CD4-positive, alpha-beta T cell treated with Interleukin-10 for 1 hour (primary cell): ENCODE data around the gene TRAPPC11.
"Not testable (repeated sequence)": the region's sequence is repeated elsewhere in the genome, so short reads cannot be mapped to it uniquely, and the experiment has no call there.

Experiments
- DNase-seq: peaks from one replicate; pipeline ENCODE4 v3.0.0-alpha.2; 2020

The TRAPPC11 gene

GRCh38 chr4:183659029-183659871 lies at the start of gene TRAPPC11, which contains the start of gene RWDD4:
TRAPPC11 (plus strand) TSS chr4:183659293; CDS start chr4:183663868, 4,575 bp downstream.
RWDD4 (minus strand) TSS chr4:183659185; CDS start chr4:183658952, 233 bp downstream.
- DNase-seq, result peak; percentile 97

DNA sequence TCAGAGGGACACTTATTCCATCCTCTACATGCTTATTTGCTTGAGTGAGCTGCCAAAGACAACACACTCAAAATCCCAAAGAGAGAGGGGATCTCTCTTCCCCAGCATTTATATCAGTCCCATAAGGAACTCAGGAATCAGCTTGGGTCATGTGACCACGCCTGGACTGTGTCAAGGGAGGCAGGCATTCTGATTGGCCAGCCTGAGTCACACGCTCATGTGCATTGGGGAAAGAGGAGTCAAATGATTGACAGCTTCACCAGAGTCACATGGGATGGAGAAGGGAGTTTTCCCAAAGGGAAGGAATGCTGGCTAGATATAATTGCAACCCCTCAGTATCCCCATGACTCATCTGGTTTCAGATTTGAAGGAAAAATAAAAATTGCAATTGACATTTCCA lies 49.1 kb upstream of the TRAPPC11 start:
- no peak for DNase-seq

- no peak for DNase-seq
Measured at GRCh38 chr4:183610613-183611012, 48.5 kb upstream of the TRAPPC11 start.

DNA sequence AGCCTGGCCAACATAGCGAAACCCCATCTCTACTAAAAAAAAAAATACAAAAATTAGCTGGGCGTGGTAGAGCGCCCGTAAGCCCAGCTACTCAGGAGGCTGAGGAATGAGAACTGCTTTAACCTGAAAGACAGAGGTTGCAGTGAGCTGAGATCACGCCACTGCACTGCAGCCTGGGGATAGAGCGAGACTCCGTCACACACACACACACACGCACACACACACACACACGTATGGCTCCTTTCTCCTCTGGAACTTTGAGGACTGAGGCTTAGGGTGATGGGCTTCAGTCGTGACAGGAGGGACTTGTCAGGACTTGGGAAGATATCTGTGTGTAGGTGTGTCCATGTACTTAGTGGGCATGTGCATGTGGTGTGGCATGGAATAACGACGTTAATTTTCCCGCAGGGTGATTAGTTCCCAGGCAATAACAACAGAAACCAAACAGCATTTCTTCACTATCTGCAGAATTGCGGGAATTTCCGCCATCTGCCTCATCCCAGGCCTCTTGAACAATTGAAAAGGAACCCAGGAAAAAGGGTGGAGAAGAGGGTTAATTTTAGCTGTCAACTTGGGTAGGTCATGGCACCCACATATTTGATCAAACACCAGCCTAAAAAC lies 47.8 kb upstream of the TRAPPC11 start:
- no peak for DNase-seq

DNA sequence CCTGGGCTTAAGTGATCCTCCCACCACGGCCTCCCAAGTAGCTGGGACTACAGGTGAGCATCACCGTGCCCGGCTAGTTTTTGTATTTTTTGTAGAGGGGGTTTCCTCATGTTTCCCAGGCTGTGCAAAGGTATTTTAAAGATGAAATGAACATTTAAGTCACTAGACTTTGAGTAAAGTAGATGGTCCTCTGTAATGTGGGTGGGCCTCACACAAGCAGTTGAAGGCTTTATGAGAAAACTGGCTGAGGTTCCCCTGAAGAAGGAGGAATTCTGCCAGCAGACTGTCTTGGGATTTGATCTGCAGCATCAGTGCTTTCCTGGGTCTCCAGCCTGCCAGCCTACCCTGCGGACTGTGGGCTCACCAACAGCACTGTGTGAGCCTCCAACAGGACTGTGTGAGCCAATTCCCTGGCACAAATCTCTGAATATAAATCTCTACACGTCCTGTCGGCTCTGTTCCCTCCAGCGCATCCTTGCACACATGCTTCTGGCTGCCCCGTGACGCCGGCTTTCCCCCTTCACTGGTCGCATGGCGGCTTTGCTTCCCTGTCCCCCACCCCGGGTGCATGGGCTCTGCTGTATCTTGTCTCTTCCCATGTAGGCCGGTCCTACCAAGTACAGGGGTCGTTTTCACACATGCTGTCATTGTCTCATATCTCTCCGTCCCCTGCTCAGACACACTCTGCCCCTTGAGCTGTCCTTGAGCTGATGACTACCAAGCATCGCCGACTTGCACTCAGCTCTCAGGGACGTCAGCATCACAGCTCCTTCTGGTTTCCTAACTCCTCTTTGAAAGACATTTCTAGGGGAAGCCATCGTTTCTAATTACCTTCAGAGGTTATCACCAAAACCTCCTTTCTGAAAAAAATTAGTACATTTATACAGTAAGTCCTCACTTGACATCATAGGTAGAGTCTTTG lies 46.5 kb upstream of the TRAPPC11 start:
- DNase-seq, result no peak

GRCh38 chr4:183617075-183617474 lies 42.0 kb upstream of the TRAPPC11 start:
- no peak for DNase-seq

GRCh38 chr4:183618681-183619080 lies 40.4 kb upstream of the TRAPPC11 start:
- DNase-seq, result no peak

GRCh38 chr4:183620421-183620820 lies 38.7 kb upstream of the TRAPPC11 start:
- no peak for DNase-seq

GRCh38 chr4:183621875-183622274 lies 37.2 kb upstream of the TRAPPC11 start:
- no peak for DNase-seq

GRCh38 chr4:183624548-183624947 lies 34.5 kb upstream of the TRAPPC11 start:
- no peak for DNase-seq

DNA sequence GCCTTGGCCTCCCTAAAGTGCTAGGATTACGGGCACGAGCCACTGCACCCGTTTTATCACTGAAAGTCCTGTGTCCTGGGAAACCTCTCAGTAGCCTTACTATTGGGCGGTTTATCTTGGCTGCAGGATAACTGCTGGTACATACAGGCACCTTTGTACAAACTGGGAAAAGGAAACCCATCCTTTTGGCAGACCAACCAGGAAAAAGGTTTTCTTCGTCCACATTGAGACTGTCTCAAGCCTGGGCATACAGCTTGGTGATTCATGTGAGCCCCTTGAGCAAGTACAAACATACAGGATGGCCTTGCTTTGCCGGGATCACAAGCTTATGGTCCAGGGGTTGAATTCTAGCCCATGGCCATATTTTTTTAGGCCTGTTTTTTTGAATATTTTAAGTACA lies 32.9 kb upstream of the TRAPPC11 start:
- DNase-seq, result no peak

DNA sequence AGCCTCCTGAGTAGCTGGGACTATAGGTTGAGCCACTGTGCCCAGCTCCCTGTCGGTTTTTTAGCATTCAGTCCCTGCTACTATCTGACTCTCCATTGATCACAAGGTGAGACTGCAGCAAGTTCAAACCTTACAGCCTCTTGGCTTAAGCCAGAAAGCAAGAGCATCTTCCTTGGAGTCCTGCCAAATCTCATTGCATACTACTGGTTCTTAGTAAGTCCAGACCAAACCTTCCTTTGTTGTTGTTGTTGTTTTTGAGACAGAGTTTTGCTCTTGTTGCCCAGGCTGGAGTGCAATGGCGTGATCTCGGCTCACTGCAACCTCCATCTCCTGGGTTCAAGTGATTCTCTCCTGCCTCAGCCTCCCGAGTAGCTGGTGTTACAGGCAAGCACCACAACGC lies 31.8 kb upstream of the TRAPPC11 start:
- not testable (repeated sequence) for DNase-seq

GRCh38 chr4:183627979-183628588 lies 31.0 kb upstream of the TRAPPC11 start:
- no peak for DNase-seq

DNA sequence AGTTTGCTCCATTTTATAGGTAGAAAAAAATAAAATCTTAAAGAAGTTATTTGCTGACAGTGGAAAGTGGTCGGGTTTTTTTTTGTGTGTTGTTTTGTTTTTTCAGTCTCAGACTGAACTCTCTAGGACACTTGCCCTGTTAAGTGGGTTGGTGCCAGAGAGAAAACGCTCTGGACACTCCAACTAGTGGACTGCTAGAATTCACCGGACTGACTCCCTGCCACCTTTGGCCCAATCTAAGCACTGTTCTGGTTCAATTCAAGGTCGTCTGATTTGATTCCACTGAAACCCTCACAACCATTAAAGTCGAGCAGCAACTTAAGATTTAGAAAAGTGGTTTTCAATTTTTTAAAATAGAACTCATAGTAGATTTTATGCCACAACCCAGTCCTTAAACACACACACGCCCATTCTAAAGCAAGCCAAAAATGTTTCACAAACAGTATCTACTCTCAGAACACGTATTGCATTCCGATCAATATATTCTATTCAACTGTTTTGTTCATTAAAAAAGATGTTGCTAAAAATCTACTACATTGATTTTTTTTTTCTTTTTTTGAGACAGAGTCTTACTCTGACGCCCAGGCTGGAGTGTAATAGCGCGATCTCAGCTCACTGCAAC lies 27.4 kb upstream of the TRAPPC11 start:
- DNase-seq, result no peak

DNA sequence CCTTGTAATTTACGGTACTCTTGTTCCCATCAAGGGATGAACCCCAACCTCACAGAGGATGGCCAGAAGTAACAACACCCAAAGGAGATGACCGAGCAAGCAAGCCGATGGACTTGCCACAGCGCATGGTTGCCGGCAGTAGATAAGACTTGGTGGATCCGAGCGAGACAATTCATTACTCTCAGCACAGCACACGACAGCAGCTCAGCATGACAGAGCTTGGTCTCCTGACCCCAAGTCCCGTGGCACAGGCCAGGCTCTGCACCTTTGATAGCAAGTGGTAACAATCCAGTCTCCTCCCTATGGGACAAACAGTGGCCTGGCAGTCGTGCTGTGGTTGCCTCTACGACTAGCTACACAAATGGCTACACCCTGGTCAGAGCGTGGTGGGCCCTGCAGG lies 26.4 kb upstream of the TRAPPC11 start:
- no peak for DNase-seq

- DNase-seq, result no peak
Measured at GRCh38 chr4:183633476-183634400, 25.4 kb upstream of the TRAPPC11 start.

GRCh38 chr4:183635321-183635720 lies 23.8 kb upstream of the TRAPPC11 start:
- DNase-seq, result no peak

DNA sequence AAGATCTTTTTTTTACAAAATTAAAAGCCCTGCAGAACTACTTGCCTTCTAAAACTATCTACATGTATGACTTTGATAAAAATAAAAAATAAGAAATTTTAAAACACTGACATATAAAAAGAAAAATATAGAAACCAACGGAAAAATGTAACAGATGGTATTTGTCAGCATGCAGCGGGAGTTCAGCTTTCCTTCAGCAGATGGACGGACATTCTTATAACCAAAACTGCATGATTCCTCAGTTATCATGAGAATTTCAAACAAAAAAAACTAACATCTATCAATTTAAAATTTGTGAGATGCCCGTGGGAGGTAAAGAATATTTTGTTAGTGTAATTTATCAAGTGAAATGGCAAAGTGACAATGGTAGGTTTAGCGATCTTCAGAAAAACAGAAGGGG lies 23.4 kb upstream of the TRAPPC11 start:
- DNase-seq, result no peak

DNA sequence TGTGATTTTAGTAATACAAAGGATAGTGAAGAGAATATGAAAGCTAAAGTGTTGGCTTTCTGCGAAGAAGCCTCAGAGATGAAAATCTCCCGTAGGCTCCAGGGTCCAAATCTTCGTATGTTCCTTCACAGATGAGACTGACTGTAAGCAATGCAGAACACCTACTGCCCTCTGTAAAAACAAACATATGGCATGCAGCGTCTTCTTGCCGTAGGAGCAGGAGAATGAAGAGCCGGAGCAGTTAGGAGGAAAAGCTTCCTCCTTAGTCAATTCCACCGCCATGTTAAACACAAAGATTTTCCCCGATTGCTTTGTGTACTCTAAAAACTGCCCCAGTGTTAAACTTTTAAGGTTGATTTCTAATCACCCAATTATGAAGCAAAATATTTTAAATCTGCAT lies 22.6 kb upstream of the TRAPPC11 start:
- DNase-seq, result no peak

DNA sequence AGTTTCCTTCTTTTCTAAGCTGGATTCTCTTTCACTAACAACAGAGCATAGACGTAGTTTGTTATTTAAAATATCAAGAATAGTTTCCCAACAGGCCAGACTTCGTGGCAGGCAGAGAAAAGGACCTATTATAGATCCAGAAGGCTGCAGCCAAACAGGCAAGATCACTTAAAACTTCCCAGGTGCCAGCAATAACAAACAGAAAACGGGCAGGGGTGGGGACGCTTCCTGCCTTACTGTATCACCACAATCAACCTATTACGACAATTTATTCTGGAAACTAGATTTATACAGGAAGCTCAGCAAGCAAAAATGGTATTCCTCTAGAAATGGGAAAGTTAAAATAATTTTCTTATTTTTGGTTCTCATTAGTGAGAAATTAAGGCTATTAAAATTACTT lies 22.2 kb upstream of the TRAPPC11 start:
- DNase-seq, result no peak

DNA sequence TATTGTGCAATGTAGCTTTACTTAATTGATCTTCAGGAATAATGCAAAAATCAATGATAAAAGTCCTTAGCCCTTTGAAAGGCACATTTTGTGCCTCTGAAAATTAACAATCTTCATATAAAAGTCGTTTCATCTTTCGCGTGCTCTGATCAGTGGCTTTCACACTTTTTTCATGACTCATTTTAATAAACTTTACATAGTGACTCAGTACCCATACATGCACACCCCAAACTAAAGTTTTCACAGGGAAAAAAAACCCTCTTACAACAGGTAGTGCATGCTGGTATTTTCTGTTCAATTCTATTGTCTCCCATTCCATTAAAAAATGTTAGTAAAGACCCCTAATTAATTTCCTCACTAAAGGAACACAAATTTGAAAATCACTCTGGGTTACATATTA lies 21.6 kb upstream of the TRAPPC11 start:
- DNase-seq, result no peak
